Astrocyte (in vitro differentiated cells and primary cell): ENCODE measurements around the gene TTC12. TPM values are rescaled to one million over a fixed set of nuclear protein-coding genes. Genes with fewer than 3 reads are reported as not detected.

Experiments used
- DNase-seq: peaks from one replicate; pipeline ENCODE4 v3.0.0-alpha.2; 2010; ENCODE audit warnings: low read depth
- FAIRE-seq: peaks from 2 replicates; lab custom pipeline; 2011; peaks lifted over from hg19 to GRCh38; lab: Jason Lieb, UNC
- H2AFZ ChIP-seq: 2 replicates; pipeline ENCODE4 v1.6.0; 2012; ENCODE audit warnings: low read depth, low read length, inconsistent platforms
- H3K27ac ChIP-seq: 2 replicates; pipeline ENCODE4 v1.5.1; 2011; ENCODE audit warnings: low read depth, low read length, inconsistent platforms
- H3K27me3 ChIP-seq: 2 replicates; pipeline ENCODE4 v1.6.0; 2011; ENCODE audit warnings: low read length, inconsistent platforms; ENCODE audit not compliant: insufficient read depth
- H3K36me3 ChIP-seq: 2 replicates; pipeline ENCODE4 v1.5.1; 2011; ENCODE audit warnings: low read length, inconsistent platforms; ENCODE audit not compliant: insufficient read depth
- H3K4me1 ChIP-seq: 2 replicates; pipeline ENCODE4 v1.5.1; 2011; ENCODE audit warnings: low read length, inconsistent platforms; ENCODE audit not compliant: insufficient read depth
- H3K4me2 ChIP-seq: 2 replicates; pipeline ENCODE4 v1.6.0; 2012; ENCODE audit warnings: low read length, inconsistent platforms
- H3K4me3 ChIP-seq: 2 replicates; pipeline ENCODE4 v1.5.1; 2011; ENCODE audit warnings: low read depth, mild to moderate bottlenecking, low read length, inconsistent platforms; ENCODE audit not compliant: insufficient read depth
- H3K79me2 ChIP-seq: 2 replicates; pipeline ENCODE4 v1.6.0; 2012; ENCODE audit warnings: mild to moderate bottlenecking, low read length, inconsistent platforms; ENCODE audit not compliant: insufficient read depth
- H3K9ac ChIP-seq: 2 replicates; pipeline ENCODE4 v1.6.0; 2012; ENCODE audit warnings: mild to moderate bottlenecking, low read length, inconsistent platforms
- H3K9me3 ChIP-seq: 2 replicates; pipeline ENCODE4 v1.5.1; 2012; ENCODE audit warnings: low read depth, mild to moderate bottlenecking, low read length, inconsistent platforms; ENCODE audit not compliant: insufficient read depth
- H4K20me1 ChIP-seq: 2 replicates; pipeline ENCODE4 v1.6.0; 2012; ENCODE audit warnings: low read length, inconsistent platforms; ENCODE audit not compliant: insufficient read depth
- H3K27ac Mint-ChIP-seq: one replicate; pipeline ENCODE4 v1.8.0; 2021; ENCODE audit warnings: mild to moderate bottlenecking, mixed read lengths; ENCODE audit not compliant: unreplicated experiment
- H3K27me3 Mint-ChIP-seq: one replicate; pipeline ENCODE4 v1.8.0; 2021; ENCODE audit warnings: low read depth, mixed read lengths; ENCODE audit not compliant: unreplicated experiment
- H3K36me3 Mint-ChIP-seq: one replicate; pipeline ENCODE4 v1.8.0; 2021; ENCODE audit warnings: low read depth, mixed read lengths; ENCODE audit not compliant: unreplicated experiment
- H3K4me1 Mint-ChIP-seq: one replicate; pipeline ENCODE4 v1.8.0; 2021; ENCODE audit warnings: low read depth, mixed read lengths; ENCODE audit not compliant: unreplicated experiment
- H3K4me3 Mint-ChIP-seq: one replicate; pipeline ENCODE4 v1.8.0; 2021; ENCODE audit warnings: mild to moderate bottlenecking, moderate library complexity, mixed read lengths; ENCODE audit not compliant: unreplicated experiment
- H3K9me3 Mint-ChIP-seq: one replicate; pipeline ENCODE4 v1.8.0; 2021; ENCODE audit warnings: mild to moderate bottlenecking, mixed read lengths; ENCODE audit not compliant: unreplicated experiment
- EZH2 ChIP-seq: IDR thresholded peaks from 2 replicates; pipeline ENCODE4 v1.6.1; 2012; ENCODE audit warnings: mild to moderate bottlenecking, low read length, inconsistent platforms; ENCODE audit not compliant: insufficient read depth
- total RNA-seq: library from RNA; stranded (reverse); gene quantifications from 2 replicates; pipeline ENCODE4 v1.2.1, GENCODE V29; 2021
- TF ChIP-seq, protein P1 (sequence below): IDR thresholded peaks from 2 replicates; pipeline ENCODE4 v1.5.1; 2011; ENCODE audit warnings: low read depth, mild to moderate bottlenecking, inconsistent platforms, low read length, moderate library complexity; ENCODE audit not compliant: insufficient read depth

The TTC12 gene
- total RNA-seq, 1 donor from 2014 or later: 9.4 TPM

DNA sequence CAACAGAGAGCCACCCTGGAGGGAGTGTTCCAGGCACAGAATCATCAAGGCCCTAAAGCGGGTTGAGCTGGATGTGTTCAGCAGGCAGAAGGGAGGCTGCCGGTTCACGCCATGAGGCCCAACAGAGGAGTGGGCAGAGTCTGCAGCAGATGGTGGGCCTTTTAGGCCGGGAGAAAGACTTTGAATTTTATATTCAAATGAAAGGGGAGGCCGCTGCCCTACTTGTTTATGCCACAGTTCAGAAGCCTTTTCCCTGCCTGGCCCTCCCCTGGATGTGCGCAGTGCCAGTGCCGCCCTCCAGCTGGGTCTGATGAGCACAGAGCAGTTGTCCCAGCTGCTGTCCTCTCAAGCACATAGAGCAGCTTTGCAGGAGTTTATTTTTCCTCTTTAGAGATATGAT is 46.9 kb upstream of the TTC12 start:
- H3K27ac Mint-ChIP-seq: no peak overlapping the region
- no peaks in the 10 kb centered on the region for H3K4me1 ChIP-seq
- no peaks in the 10 kb centered on the region for H3K9me3 ChIP-seq
- no peak overlapping the region for H3K4me3 Mint-ChIP-seq
- H3K79me2 ChIP-seq: no peaks in the 10 kb centered on the region
- H3K36me3 ChIP-seq: no peaks in the 10 kb centered on the region
- H3K4me1 Mint-ChIP-seq: peaks cover 1% of the 10 kb centered on the region
- H3K27me3 Mint-ChIP-seq: peaks cover 27% of the 10 kb centered on the region
- no peak overlapping the region for H3K4me2 ChIP-seq
- no peaks in the 10 kb centered on the region for H3K36me3 Mint-ChIP-seq
- no peak overlapping the region for H3K9ac ChIP-seq
- H2AFZ ChIP-seq: no peak overlapping the region
- H4K20me1 ChIP-seq: no peaks in the 10 kb centered on the region
- H3K27ac ChIP-seq: no peak overlapping the region
- H3K9me3 Mint-ChIP-seq: no peaks in the 10 kb centered on the region
- FAIRE-seq: no peak
- H3K4me3 ChIP-seq: no peak overlapping the region
- DNase-seq: no peak
- TF ChIP-seq, protein P1, sequence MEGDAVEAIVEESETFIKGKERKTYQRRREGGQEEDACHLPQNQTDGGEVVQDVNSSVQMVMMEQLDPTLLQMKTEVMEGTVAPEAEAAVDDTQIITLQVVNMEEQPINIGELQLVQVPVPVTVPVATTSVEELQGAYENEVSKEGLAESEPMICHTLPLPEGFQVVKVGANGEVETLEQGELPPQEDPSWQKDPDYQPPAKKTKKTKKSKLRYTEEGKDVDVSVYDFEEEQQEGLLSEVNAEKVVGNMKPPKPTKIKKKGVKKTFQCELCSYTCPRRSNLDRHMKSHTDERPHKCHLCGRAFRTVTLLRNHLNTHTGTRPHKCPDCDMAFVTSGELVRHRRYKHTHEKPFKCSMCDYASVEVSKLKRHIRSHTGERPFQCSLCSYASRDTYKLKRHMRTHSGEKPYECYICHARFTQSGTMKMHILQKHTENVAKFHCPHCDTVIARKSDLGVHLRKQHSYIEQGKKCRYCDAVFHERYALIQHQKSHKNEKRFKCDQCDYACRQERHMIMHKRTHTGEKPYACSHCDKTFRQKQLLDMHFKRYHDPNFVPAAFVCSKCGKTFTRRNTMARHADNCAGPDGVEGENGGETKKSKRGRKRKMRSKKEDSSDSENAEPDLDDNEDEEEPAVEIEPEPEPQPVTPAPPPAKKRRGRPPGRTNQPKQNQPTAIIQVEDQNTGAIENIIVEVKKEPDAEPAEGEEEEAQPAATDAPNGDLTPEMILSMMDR: no peak
- TF ChIP-seq EZH2: no peak
- peaks cover 39% of the 10 kb centered on the region for H3K27me3 ChIP-seq

DNA sequence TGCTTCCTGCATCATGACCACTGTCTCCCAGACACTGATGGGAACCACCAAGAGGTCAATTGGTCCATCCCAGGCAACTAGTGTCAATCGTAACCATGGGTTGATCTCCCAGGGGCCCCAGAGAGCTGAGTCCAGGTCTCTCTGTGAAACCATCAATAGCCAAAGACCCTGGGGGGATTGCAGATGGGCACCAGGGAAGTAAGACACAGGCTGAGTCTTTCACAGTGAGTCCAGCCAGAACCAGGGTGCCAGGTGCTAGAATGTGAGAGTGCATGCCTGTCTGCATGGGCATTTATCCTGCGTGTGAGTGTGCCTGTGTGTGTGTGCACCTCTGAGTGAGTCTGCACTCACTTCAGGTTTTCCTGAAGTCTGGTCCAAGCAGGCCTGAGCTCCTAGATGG is 45.3 kb upstream of the TTC12 start:
- H3K4me3 Mint-ChIP-seq: no peak overlapping the region
- H2AFZ ChIP-seq: no peak overlapping the region
- no peak for FAIRE-seq

DNA sequence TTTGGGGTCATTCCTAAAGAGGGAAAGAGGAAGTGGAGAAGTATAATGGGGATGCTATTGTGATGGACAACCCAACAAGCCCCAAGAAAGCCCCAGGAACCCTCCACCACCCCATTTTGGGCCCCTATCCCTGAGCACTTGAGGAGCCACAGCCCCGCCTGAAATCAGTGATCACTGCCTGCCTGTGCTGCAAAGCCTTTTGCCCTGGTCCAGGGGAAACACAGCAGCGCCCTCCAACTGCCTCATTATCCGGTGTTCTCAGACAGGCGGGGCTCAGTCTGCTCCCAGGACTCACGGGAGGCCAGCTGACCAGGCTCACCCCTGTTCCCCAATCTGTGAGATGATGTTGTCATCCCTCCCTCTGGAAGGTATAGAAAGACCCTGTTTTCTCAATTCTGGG is 44.7 kb upstream of the TTC12 start:
- no peak overlapping the region for H3K27ac Mint-ChIP-seq
- no peak overlapping the region for H3K4me3 Mint-ChIP-seq
- no peaks in the 10 kb centered on the region for H3K4me1 Mint-ChIP-seq
- H3K9me3 ChIP-seq: no peaks in the 10 kb centered on the region
- no peaks in the 10 kb centered on the region for H4K20me1 ChIP-seq
- TF ChIP-seq, protein P1: no peak
- TF ChIP-seq EZH2: no peak
- H3K79me2 ChIP-seq: no peaks in the 10 kb centered on the region
- DNase-seq (no peak), FAIRE-seq (no peak)
- H3K4me3 ChIP-seq: no peak overlapping the region
- H3K9ac ChIP-seq: no peak overlapping the region
- H3K4me2 ChIP-seq: no peak overlapping the region
- no peak overlapping the region for H3K27ac ChIP-seq
- no peaks in the 10 kb centered on the region for H3K36me3 Mint-ChIP-seq
- no peaks in the 10 kb centered on the region for H3K36me3 ChIP-seq
- H3K4me1 ChIP-seq: no peaks in the 10 kb centered on the region
- H3K27me3 Mint-ChIP-seq: peaks cover 24% of the 10 kb centered on the region
- no peak overlapping the region for H2AFZ ChIP-seq
- H3K27me3 ChIP-seq: peaks cover 29% of the 10 kb centered on the region
- H3K9me3 Mint-ChIP-seq: no peaks in the 10 kb centered on the region

More for the DNA sequence above, 45.3 kb upstream of the TTC12 start:
- Mint-ChIP-seq H3K27me3 (peaks cover 24% of the 10 kb centered on the region), H3K9me3 (no peaks in the 10 kb centered on the region), H3K4me1 (no peaks in the 10 kb centered on the region), H3K36me3 (no peaks in the 10 kb centered on the region), H3K27ac (no peak overlapping the region)
- DNase-seq: no peak
- no peak overlapping the region for H3K27ac ChIP-seq
- H3K36me3 ChIP-seq: no peaks in the 10 kb centered on the region
- TF ChIP-seq EZH2: no peak
- TF ChIP-seq, protein P1: no peak
- H3K27me3 ChIP-seq: peaks cover 34% of the 10 kb centered on the region
- H3K4me2 ChIP-seq: no peak overlapping the region
- no peaks in the 10 kb centered on the region for H3K79me2 ChIP-seq
- H3K4me1 ChIP-seq: no peaks in the 10 kb centered on the region
- H3K9me3 ChIP-seq: no peaks in the 10 kb centered on the region
- H3K4me3 ChIP-seq: no peak overlapping the region
- H4K20me1 ChIP-seq: no peaks in the 10 kb centered on the region
- no peak overlapping the region for H3K9ac ChIP-seq
